Endothelial cell of umbilical vein (primary cell): Measurements from ENCODE around the gene NTN1. TPM values are rescaled to one million over a fixed set of nuclear protein-coding genes. Genes with fewer than 3 reads are reported as not detected.

Source experiments
- BruUV-seq: library from RNA; stranded (reverse); fragments of 400-500 nt; replicated peaks from 2 replicates; lab custom pipeline; 2021; lab: Mats Ljungman, UMichigan
- CTCF ChIA-PET: fragments of 300-600, 350-600 bp; sonication (Branson Sonifier 250); formaldehyde crosslinking; loops from one replicate; lab custom pipeline; 2021; ENCODE audit warnings: antibody characterized with exemption, inconsistent platforms; lab: Charles Lee
- POLR2A ChIA-PET: fragments of 300-600, 350-600 bp; sonication (Branson Sonifier 250); formaldehyde crosslinking; loops from one replicate; lab custom pipeline; 2021; ENCODE audit warnings: antibody characterized with exemption, inconsistent platforms; lab: Charles Lee
- DNase-seq: peaks from one replicate; pipeline ENCODE4 v3.0.0-alpha.2; 2011; ENCODE audit warnings: low read depth, low spot score
- FAIRE-seq: peaks from 2 replicates; lab custom pipeline; 2011; peaks lifted over from hg19 to GRCh38; lab: Jason Lieb, UNC
- H2AFZ ChIP-seq: 2 replicates; pipeline ENCODE4 v1.6.0; 2012; ENCODE audit warnings: low read depth, low read length, control low read depth, inconsistent platforms
- H3K27ac ChIP-seq: 2 replicates; pipeline ENCODE4 v1.5.1; 2011; ENCODE audit warnings: low read depth, mild to moderate bottlenecking, control low read depth, low read length, moderate library complexity; ENCODE audit not compliant: insufficient read depth
- H3K27me3 ChIP-seq, 2 experiments: 2 replicates each; pipeline versions ENCODE4 v1.6.0 to v1.6.1; 2011; ENCODE audit warnings: low read length in 2 of 2, mixed read lengths in 1 of 2; ENCODE audit not compliant: control insufficient read depth in 2 of 2, insufficient read depth in 2 of 2
- H3K36me3 ChIP-seq, 2 experiments: 2 replicates in 1 of 2; 3 replicates in 1 of 2; pipeline ENCODE4 v1.5.1; 2011; ENCODE audit warnings: low read length in 2 of 2, mild to moderate bottlenecking in 1 of 2, moderate library complexity in 1 of 2; ENCODE audit not compliant: control insufficient read depth in 2 of 2, insufficient read depth in 2 of 2; ENCODE audit errors: extremely low read depth in 1 of 2
- H3K4me1 ChIP-seq: 3 replicates; pipeline ENCODE4 v1.5.1; 2011; ENCODE audit warnings: mild to moderate bottlenecking, low read length; ENCODE audit not compliant: control insufficient read depth, insufficient read depth; ENCODE audit errors: extremely low read depth
- H3K4me2 ChIP-seq: 2 replicates; pipeline ENCODE4 v1.6.1; 2011; ENCODE audit warnings: low read length, control low read depth, mixed read lengths; ENCODE audit not compliant: insufficient read depth
- H3K4me3 ChIP-seq, 3 experiments: fragments of 200-600 bp in 1 of 3; sonication (generic), shearing (Covaris generic) in 1 of 3; replicated peaks in 1 of 3; 2 replicates each; pipeline ENCODE4 v1.5.1; 2011 to 2016; ENCODE audit warnings: control low read depth in 3 of 3, low read length in 3 of 3, mild to moderate bottlenecking in 2 of 3, inconsistent platforms in 1 of 3, low read depth in 1 of 3, moderate library complexity in 1 of 3; ENCODE audit not compliant: insufficient read depth in 1 of 3
- H3K79me2 ChIP-seq: 2 replicates; pipeline ENCODE4 v1.6.0; 2012; ENCODE audit warnings: low read length, inconsistent platforms; ENCODE audit not compliant: control insufficient read depth, insufficient read depth
- H3K9ac ChIP-seq: replicated peaks from 2 replicates; pipeline ENCODE3; 2011; ENCODE audit warnings: low read length, control low read depth; ENCODE audit not compliant: insufficient read depth; ENCODE audit errors: extremely low read depth
- H3K9me1 ChIP-seq: replicated peaks from 3 replicates; pipeline ENCODE4 v1.6.0; 2011; ENCODE audit warnings: mild to moderate bottlenecking, low read length; ENCODE audit not compliant: control insufficient read depth, insufficient read depth; ENCODE audit errors: extremely low read depth
- H3K9me3 ChIP-seq: replicated peaks from 2 replicates; pipeline ENCODE4 v1.5.1; 2012; ENCODE audit warnings: low read length, inconsistent platforms; ENCODE audit not compliant: control insufficient read depth, insufficient read depth
- H4K20me1 ChIP-seq: replicated peaks from 2 replicates; pipeline ENCODE3; 2011; ENCODE audit warnings: mild to moderate bottlenecking, low read length; ENCODE audit not compliant: control insufficient read depth, insufficient read depth; ENCODE audit errors: extremely low read depth
- CTCF ChIP-seq, 2 donors: IDR thresholded peaks; 1 replicate in 1 of 2; 2 replicates in 1 of 2; pipeline ENCODE4 v1.5.1; 2011; ENCODE audit warnings: low read length in 2 of 2, mild to moderate bottlenecking in 2 of 2, moderate library complexity in 2 of 2, control low read depth in 1 of 2, inconsistent platforms in 1 of 2, low read depth in 1 of 2; ENCODE audit not compliant: insufficient read depth in 1 of 2; ENCODE audit errors: extremely low read depth in 1 of 2
- EZH2 ChIP-seq: IDR thresholded peaks from 2 replicates; pipeline ENCODE4 v1.6.1; 2012; ENCODE audit warnings: borderline replicate concordance, low read depth, mild to moderate bottlenecking, moderate library complexity, low read length, inconsistent platforms; ENCODE audit not compliant: severe bottlenecking
- FOS ChIP-seq: IDR thresholded peaks from 2 replicates; pipeline ENCODE4 v1.6.1; 2011; ENCODE audit warnings: mild to moderate bottlenecking, low read length, moderate library complexity, borderline replicate concordance; ENCODE audit not compliant: insufficient read depth
- GATA2 ChIP-seq: IDR thresholded peaks from 2 replicates; pipeline ENCODE4 v1.7.0; 2011; ENCODE audit warnings: low read depth, mild to moderate bottlenecking, moderate library complexity, mixed read lengths, low read length; ENCODE audit not compliant: insufficient read length, insufficient read depth
- JUN ChIP-seq: IDR thresholded peaks from 2 replicates; pipeline ENCODE4 v1.6.1; 2011; ENCODE audit warnings: borderline replicate concordance, low read depth; ENCODE audit not compliant: insufficient read length, insufficient read depth
- MAX ChIP-seq: IDR thresholded peaks from 2 replicates; pipeline ENCODE4 v1.6.1; 2011; ENCODE audit not compliant: insufficient read depth, insufficient read length
- MYC ChIP-seq: IDR thresholded peaks from one replicate; pipeline ENCODE4 v1.6.1; 2011; ENCODE audit warnings: mild to moderate bottlenecking, low read depth, low read length
- POLR2A ChIP-seq: IDR thresholded peaks from 2 replicates; pipeline ENCODE4 v1.6.1; 2012; ENCODE audit warnings: low read depth, mild to moderate bottlenecking, control low read depth, low read length
- POLR2AphosphoS5 ChIP-seq: IDR thresholded peaks from 2 replicates; pipeline ENCODE4 v1.6.1; 2012; ENCODE audit warnings: low read depth, mild to moderate bottlenecking, control low read depth, low read length, moderate library complexity; ENCODE audit not compliant: insufficient read depth
- dilution Hi-C: fragments of 300-500 bp; cut with MboI; formaldehyde crosslinking; loops from one replicate; pipeline ENCODE4 v1.15.0; 2019; ENCODE audit warnings: low sequenced_read_pairs; ENCODE audit not compliant: extremely low pct_ligation_motif_present
- intact Hi-C: fragments of 100-400 bp; cut with micrococcal nuclease; formaldehyde crosslinking; loops from one replicate; pipeline ENCODE4 v1.10.0; 2022
- polyA plus RNA-seq, 4 experiments: library from polyadenylated mRNA; depleted of rRNA in 3 of 4; stranded (reverse) in 3 of 4; unstranded in 1 of 4; fragments of >200 nt; gene quantifications; 2 replicates each; pipeline versions ENCODE4 v1.2.1 to v1.2.3, GENCODE V29; 2011 to 2012; ENCODE audit warnings: missing spikeins in 1 of 4
- total RNA-seq: library from RNA; stranded (reverse); gene quantifications from 2 replicates; pipeline ENCODE4 v1.2.3, GENCODE V29; 2021

The NTN1 gene
- total and polyA plus RNA-seq, 2 donors (not counting 3 experiments of a cell fraction or from before 2014, with no cell fraction given) = 0.10 to 0.18 TPM

- TF ChIP-seq POLR2A (no peak), POLR2AphosphoS5 (no peak), EZH2 (no peak), MAX (no peak), JUN (no peak), GATA2 (no peak), FOS (no peak), MYC (no peak), CTCF (IDR thresholded peaks at IDR 0.05; ENCODE audit: extremely low read depth in 1 of 2, insufficient read depth in 1 of 2, low read depth in 1 of 2, low read length in 2 of 2) (no peak)
- CTCF ChIA-PET = no interaction called here
These were observed 168.6 kb downstream of the NTN1 start for GRCh38 chr17:9189870-9190269.

More at GRCh38 chr17:9189870-9190269, 168.6 kb downstream of the NTN1 start:
- Histone ChIP-seq H3K4me3 (no peak overlapping the region), H3K79me2 (no peaks in the 10 kb centered on the region), H3K27me3 (no peaks in the 10 kb centered on the region), H2AFZ (no peak overlapping the region), H3K36me3 (no peaks in the 10 kb centered on the region), H4K20me1 (no peaks in the 10 kb centered on the region), H3K27ac (no peak overlapping the region), H3K9me1 (no peaks in the 10 kb centered on the region), H3K9me3 (no peaks in the 10 kb centered on the region), H3K4me1 (no peaks in the 10 kb centered on the region), H3K4me2 (no peak overlapping the region), H3K9ac (no peak overlapping the region)
- intact Hi-C loops = no loop called here
- POLR2A ChIA-PET = no interaction called here
- FAIRE-seq = no peak
- dilution Hi-C loops = no loop called here
- no TSS peak for BruUV-seq
- no peak for DNase-seq
